C4-2B (cell line): ENCODE results near the gene CCDC88C.

ENCODE experiments used
- ZFX ChIP-seq: fragments of 450-650 bp; IDR thresholded peaks from 2 replicates; pipeline ENCODE4 v1.6.1; 2017
- TF ChIP-seq, protein P1 (sequence below): fragments of 450-650 bp; conservative IDR thresholded peaks from 2 replicates; pipeline ENCODE4 v1.5.1; 2017; ENCODE audit warnings: mild to moderate bottlenecking

DNA sequence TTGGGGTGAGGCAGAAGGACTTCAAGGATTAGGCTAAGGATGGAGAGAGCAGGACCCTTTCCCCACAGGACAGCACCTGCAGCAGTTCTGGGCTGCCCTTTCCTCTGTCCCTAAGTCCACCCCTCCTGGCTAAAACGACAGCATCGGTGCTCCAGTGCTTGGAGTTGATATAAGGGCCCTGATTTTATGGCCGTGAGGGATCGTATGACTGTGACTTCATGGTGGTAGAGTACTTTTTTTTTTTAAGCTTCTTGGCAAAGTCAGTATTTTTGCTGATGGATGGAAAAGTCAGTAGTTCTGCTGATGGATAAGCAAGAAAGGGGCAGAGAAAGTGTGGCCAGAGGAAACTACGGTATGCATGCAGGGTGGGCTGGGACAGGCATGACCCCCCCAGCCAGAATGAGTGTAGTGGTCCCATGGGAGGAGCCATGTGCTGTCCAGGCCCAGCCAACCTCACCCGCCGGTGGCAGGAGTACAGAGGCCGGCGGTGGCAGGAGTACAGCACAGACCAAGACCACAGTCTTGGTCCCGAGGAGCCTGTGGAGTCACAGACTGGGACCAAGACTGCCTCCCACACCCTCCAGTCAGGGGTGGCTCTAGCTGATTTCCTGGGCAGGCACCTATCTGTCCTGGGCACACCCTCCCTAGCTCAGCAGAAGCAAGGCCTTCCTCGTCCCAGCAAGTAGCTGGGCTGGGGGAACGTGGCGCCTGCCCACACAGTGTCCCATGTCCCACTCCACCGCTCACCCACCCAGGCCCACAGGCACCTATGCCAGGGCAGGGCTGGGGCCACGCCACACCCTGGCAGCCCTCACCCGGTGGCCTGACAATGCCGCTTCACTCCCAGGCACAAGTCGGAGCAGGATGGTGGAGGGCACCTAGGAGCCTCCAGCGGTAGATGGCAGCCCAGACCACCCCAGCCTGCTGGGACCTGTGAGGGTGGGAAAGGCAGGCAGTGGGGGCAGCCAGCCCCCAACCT, 46.3 kb downstream of the CCDC88C start:
- TF ChIP-seq, protein P1, sequence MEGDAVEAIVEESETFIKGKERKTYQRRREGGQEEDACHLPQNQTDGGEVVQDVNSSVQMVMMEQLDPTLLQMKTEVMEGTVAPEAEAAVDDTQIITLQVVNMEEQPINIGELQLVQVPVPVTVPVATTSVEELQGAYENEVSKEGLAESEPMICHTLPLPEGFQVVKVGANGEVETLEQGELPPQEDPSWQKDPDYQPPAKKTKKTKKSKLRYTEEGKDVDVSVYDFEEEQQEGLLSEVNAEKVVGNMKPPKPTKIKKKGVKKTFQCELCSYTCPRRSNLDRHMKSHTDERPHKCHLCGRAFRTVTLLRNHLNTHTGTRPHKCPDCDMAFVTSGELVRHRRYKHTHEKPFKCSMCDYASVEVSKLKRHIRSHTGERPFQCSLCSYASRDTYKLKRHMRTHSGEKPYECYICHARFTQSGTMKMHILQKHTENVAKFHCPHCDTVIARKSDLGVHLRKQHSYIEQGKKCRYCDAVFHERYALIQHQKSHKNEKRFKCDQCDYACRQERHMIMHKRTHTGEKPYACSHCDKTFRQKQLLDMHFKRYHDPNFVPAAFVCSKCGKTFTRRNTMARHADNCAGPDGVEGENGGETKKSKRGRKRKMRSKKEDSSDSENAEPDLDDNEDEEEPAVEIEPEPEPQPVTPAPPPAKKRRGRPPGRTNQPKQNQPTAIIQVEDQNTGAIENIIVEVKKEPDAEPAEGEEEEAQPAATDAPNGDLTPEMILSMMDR: no peak
- no peak for TF ChIP-seq ZFX
